NK-92 (cell line): ENCODE measurements around the gene SQOR.

ENCODE experiments used
- DNase-seq: peaks from one replicate; lab custom pipeline; 2025; ENCODE audit not compliant: unreplicated experiment; lab: John Stamatoyannopoulos, UW

Gene SQOR

GRCh38 chr15:45657764-45658545, 23.1 kb downstream of the SQOR start:
- DNase-seq, result no peak

- DNase-seq, result no peak
These were observed 25.6 kb downstream of the SQOR start for GRCh38 chr15:45660231-45660979.

- DNase-seq, result no peak
These were observed 27.5 kb downstream of the SQOR start for GRCh38 chr15:45662375-45662774.

GRCh38 chr15:45664451-45664850, 29.6 kb downstream of the SQOR start:
- DNase-seq, result no peak

GRCh38 chr15:45665261-45665660, 30.4 kb downstream of the SQOR start:
- no peak for DNase-seq

- no peak for DNase-seq
These were observed 31.5 kb downstream of the SQOR start for GRCh38 chr15:45666119-45666875.

- DNase-seq, result no peak
These were observed 32.2 kb downstream of the SQOR start for GRCh38 chr15:45667002-45667401.

- DNase-seq, result no peak
These were observed 33.6 kb downstream of the SQOR start for GRCh38 chr15:45668386-45668785.

- DNase-seq, result no peak
These were observed 34.6 kb downstream of the SQOR start for GRCh38 chr15:45669422-45669821.

- no peak for DNase-seq
These were observed 35.3 kb downstream of the SQOR start for GRCh38 chr15:45670091-45670490.

GRCh38 chr15:45670511-45670910, 35.7 kb downstream of the SQOR start:
- DNase-seq, result no peak

- DNase-seq, result no peak
These were observed 39.8 kb downstream of the SQOR start for GRCh38 chr15:45674677-45675076.

- no peak for DNase-seq
These were observed 43.0 kb downstream of the SQOR start for GRCh38 chr15:45677797-45678196.

GRCh38 chr15:45678459-45679178, 43.8 kb downstream of the SQOR start:
- no peak for DNase-seq

- no peak for DNase-seq
These were observed 49.7 kb downstream of the SQOR start for GRCh38 chr15:45684533-45684932.

GRCh38 chr15:45689616-45690015, 54.8 kb downstream of the SQOR start:
- no peak for DNase-seq

GRCh38 chr15:45690581-45691260, 55.9 kb downstream of the SQOR start:
- DNase-seq, result no peak

- DNase-seq, result no peak
These were observed 66.3 kb downstream of the SQOR start for GRCh38 chr15:45701108-45701507.

- no peak for DNase-seq
These were observed 67.2 kb downstream of the SQOR start for GRCh38 chr15:45702041-45702440.

GRCh38 chr15:45703670-45704328, 69.0 kb downstream of the SQOR start:
- DNase-seq, result no peak
